CD4-positive, alpha-beta T cell treated with Interleukin-17A for 4 hours (primary cell): ENCODE data around the gene PKM.
A peak's percentile ranks its signal among the peaks of the same experiment; 100 is the strongest.

Experiments
- DNase-seq: peaks from one replicate; pipeline ENCODE4 v3.0.0-alpha.2; 2020; ENCODE audit warnings: mixed read lengths

PKM gene

DNA sequence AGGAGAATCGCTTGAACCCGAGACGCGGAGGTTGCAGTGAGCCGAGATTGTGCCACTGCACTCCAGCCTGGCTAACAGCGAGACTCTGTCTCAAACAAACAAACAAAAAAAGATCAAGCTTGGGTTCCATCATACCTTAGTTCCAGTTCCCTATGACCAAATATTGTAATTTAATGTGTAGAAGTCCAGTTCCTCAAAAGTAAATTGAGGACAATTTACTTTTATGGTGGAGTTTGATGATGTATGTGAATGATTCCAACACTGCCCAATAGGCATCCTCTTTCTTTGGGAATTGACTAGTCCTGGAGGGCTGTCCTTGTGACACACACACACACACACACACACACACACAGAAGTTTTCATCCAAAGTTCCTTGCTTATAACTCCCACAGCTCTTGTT is 2.8 kb upstream of the PKM start:
- DNase-seq = no peak

DNA sequence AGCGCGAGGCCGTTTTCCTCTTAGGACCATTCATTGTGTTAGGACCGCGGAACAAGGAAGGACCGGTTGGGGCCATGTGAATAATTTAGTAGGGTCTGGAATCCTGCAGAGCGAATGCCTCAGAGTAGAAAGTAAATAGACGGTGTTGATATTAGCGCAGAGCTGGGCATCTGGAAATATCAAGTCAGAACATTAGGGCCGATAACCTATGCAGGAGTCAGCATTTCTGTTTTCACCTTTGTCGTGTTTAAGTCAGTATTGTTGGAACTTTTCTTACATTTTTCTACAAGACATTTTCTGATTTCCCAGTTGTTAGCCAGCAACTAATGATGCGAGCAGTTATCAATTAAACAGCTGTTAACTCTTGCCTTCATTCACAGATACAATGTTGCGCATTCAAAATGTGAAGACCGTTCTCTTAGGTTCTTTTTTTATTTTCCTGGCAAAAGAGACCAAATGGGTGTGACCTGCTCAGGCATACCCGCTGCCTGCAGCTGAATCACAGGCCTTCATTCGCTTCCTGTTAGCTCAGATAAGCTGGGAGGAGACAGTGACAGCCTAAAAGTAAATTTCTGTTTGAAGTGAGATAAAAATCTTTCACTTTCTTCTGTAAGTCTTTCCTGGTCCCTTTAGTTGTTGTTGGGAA is 966 bp upstream of the PKM start:
- DNase-seq = peak; percentile 75

DNA sequence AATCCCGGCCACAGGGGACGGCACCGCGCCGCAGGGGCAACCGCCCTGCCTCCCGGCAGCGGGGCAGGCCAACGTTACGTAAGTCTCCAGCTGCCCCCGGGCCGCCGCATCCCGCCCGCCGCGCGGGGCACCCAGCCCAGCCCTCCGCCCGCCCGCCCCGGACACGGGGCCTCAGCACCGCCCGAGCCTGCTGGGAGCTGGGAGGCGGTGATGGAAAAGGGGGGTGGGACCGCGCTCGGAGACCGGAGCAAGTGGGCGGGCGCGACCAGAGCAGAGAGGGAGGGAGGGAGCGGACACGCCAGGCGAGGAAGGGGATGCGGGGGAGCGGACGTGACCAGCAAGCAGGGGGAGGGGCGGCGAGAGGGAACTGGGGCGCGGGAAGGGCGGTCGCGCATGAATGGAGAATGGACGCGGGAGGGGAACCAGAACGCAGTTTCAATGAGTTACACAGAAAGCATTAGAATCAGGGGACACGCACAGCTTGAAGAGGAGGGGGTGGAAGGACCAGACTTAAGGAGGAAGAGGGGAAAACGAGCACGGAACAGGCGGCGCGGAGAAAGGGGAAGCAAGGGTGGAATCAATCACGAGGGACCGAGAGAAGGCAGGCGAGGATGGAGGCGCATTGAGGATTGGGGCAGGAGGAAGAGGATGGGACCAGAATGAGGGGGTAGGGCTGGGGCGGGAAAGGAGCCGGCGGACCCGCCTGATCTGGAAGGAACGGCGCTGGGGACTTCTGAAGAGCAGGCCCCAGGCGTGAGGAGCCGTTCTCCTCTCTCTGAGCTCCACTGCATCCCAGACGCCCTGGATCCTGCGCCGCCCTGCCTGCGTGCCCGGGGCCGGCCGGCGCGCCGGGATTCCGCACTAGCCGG is 559 bp downstream of the PKM start:
- peak; percentile 76 for DNase-seq

DNA sequence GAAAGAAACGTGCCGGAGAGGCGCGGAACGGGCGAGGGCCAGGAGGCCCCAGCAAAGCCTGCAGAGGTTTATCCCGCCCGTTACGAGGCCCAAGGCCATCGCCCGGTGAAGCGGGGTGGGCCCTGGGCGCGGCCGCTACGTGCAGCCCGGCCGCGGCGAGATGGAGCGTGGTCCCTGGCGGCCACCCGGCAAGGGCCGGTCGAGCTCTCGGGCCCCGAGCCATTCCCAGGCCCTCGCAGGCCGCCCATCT is 1.1 kb downstream of the PKM start:
- DNase-seq = no peak

DNA sequence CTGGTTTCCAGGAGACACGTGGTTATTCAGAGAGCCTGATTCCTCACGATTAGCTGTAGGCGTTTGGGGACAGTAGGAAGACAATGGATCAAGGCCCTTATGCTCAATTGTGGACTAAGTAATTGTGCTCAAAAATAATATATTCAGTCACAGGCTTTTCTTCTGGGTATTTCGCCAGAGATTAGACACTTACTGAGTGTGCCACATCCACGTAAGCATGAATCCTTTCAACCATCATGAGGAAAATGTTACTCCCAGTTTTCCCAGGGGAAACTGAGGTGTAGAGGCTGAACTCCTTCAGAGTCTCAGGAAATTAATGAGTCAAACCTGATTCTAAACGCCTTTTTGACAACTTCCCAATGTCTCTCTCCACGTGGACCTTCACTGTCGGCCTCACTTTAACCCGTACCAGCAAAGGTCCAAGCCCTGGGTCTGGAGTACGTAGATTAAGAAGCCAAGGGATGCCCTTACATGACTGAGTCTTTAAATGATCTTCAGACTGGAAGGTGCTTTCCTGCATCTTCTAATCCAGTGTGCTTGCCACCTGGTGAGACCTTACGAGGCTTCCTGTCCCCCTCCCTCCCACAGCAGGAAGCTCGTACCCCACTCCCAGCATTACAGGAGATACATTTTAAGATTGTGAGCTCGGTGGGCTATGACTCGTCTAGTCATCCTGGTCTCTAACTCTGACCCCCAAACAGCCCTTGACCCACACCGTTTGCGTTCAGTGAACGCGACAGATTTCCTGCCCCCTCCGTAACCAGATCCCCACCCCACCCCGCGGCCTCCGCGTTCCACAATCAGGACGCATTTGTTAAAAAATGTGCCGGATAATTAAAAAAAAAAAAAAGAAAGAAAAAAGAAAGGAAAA is 1.7 kb downstream of the PKM start:
- peak; percentile 54 for DNase-seq

- DNase-seq = peak; percentile 9
These were observed 3.3 kb downstream of the PKM start for GRCh38 chr15:72227720-72228119.

- peak; percentile 47 for DNase-seq
These were observed 3.8 kb downstream of the PKM start for GRCh38 chr15:72227192-72227586.

GRCh38 chr15:72223278-72223677 is 7.7 kb downstream of the PKM start:
- no peak for DNase-seq

DNA sequence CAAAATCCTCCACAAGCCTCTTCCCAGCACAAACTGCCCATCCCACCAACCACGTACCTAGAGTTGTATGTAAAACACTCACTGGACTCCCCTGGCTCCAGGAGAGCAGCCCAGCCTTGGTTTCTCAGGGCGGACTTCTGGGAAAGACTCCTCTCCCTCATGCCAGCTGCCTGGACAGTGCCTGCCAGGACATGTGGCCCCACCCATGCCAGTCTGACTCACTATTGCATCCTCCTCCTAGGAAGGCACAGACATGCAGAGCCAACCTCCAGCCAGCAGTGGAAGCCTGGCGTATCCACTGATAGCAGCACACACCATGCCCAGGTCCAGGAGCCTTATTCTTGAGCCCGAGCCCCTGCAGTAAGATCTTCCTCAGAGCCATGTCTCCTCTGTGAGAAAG is 8.6 kb downstream of the PKM start:
- DNase-seq = no peak

GRCh38 chr15:72220687-72221086 is 10.3 kb downstream of the PKM start:
- DNase-seq = no peak

DNA sequence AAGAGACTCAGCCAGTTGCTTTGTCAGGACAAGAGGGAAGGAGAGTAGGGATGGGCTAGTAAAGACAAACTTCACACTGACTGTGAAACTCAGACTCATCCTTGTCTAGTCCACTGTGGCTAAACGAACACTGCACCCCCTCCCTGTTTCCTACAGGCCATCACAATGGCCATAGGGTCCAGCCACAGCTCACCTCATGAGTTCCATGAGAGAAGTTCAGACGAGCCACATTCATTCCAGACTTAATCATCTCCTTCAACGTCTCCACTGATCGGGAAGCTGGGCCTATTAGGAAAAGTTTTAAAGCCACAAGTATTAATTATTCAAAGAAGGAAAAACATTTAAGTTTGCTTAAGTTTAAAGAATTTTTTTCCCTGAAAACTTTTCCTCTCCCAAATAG is 13.8 kb downstream of the PKM start:
- DNase-seq = no peak

DNA sequence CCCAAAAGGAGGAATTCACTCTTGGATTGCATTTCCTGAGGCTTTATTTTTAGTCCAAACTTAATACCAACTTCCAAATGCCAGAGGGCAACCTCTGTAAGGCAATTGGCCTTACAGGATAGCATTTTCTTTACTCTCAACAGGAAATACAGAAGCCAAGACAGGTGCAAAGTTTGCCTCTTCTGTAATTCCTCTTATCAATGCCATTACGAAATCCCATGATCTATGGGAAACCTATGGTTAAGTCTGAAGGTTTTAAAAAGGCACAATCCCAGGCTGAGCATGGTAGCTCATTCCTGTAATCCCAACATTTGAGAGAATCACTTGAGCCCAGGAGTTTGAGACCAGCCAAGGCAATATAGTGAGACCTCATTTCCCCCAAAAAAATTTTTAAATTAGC is 14.9 kb downstream of the PKM start:
- DNase-seq = no peak

- DNase-seq = no peak
These were observed 23.4 kb downstream of the PKM start for GRCh38 chr15:72207558-72208085.

- DNase-seq = no peak
These were observed 24.4 kb downstream of the PKM start for GRCh38 chr15:72206677-72207000.

GRCh38 chr15:72205896-72206676 is 24.9 kb downstream of the PKM start:
- no peak for DNase-seq

- no peak for DNase-seq
These were observed 25.7 kb downstream of the PKM start for GRCh38 chr15:72205273-72205672.

DNA sequence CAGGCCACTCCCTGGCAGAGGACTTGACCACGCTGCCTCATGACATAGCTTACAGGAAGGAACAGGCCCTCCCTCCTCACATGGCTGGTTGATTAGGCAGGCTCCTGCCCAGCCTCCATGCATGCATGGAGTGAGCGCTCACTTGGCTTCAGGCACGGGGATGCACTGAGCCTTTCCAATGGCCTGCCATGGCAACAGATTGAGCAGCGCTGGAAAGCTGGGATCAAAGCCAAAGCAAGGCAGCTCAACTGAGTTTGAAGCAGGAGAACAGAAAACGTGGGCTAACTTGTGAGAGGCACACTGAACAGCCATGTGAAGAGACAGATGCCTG is 27.5 kb downstream of the PKM start:
- no peak for DNase-seq

GRCh38 chr15:72202801-72203506 is 28.0 kb downstream of the PKM start:
- no peak for DNase-seq

- DNase-seq = no peak
These were observed 28.7 kb downstream of the PKM start for GRCh38 chr15:72202302-72202701.

DNA sequence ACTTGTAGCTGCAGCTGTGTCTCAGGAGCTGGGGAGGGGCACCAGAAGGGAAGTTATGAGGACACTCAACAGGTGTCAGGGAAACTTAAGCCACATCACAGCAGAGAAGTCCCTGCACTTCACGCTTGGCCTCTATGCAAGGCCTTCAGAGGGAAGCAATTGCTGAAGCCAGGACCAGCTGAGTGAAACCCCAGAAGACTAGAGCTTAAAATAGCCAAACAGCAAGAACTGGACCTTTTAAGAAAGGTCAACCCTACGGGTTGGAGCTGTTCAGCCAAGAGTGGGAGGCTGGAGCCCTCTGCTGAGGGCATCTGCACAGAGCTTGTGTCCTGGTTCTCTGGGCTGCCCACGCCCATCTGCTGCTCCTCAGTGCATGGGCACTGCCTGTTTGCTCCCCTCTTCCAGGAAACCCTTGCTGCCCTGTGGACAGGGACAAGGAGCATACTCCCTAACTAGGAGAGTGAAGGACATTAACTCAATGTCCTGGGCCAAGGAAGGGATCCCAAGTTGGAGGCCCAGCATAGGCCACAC is 29.5 kb downstream of the PKM start:
- DNase-seq = no peak

- no peak for DNase-seq
These were observed 30.4 kb downstream of the PKM start for GRCh38 chr15:72200395-72201237.
